ENCODE data around the gene CDH3. TPM values are rescaled to one million over a fixed set of nuclear protein-coding genes. Genes with fewer than 3 reads are reported as not detected.

The CDH3 gene
- total RNA-seq, 6 donors from 2014 or later, result 3.6 to 12.3 (median 9.9) TPM

DNA sequence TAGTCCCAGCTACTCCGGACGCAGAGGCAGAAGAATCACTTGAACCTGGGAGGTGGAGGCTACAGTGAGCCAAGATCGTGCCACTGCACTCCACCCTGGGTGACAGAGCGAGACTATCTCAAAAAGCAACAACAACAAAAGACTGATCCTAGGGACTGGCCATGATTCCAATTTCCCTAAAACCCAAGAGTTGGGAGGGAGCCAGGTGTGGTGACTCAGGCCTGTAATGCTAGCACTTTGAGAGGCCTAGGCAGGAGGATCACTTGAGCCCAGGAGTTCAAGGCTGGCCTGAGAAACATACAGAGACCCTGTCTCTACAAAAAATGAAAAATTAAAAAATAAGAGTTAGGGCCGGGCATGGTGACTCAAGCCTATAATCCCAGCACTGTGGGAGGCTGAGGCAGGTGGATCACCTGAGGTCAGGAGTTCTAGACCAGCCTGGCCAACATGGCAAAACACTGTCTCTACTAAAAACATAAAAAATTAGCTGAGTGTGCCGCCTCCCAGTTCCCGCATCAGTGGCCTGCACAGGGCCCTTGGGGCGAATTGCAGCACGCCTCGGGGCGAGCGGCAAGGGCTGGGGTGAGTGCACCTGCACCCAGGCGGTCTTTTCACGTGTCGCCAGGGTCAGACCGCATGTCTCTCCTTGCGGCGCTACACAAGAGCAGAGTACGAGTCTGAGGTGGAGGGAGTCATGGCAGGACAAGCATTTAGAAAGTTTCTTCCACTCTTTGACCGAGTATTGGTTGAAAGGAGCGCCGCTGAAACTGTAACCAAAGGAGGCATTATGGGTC lies 40.8 kb downstream of the CDH3 start:
- Histone ChIP-seq H3K36me3 (no peaks in the 10 kb centered on the region), H3K27ac (no peak overlapping the region), H3K4me3 (no peak overlapping the region), H3K27me3 (no peaks in the 10 kb centered on the region), H3K9me3 (no peaks in the 10 kb centered on the region), H3K4me1 (no peaks in the 10 kb centered on the region)
- DNase-seq, result no peak
- TF ChIP-seq POLR2AphosphoS5 (IDR thresholded peaks at IDR 0.05) (no peak), POLR2A (IDR thresholded peaks at IDR 0.05) (no peak), EP300 (IDR thresholded peaks at IDR 0.05) (no peak)
- TF ChIP-seq, protein P1, sequence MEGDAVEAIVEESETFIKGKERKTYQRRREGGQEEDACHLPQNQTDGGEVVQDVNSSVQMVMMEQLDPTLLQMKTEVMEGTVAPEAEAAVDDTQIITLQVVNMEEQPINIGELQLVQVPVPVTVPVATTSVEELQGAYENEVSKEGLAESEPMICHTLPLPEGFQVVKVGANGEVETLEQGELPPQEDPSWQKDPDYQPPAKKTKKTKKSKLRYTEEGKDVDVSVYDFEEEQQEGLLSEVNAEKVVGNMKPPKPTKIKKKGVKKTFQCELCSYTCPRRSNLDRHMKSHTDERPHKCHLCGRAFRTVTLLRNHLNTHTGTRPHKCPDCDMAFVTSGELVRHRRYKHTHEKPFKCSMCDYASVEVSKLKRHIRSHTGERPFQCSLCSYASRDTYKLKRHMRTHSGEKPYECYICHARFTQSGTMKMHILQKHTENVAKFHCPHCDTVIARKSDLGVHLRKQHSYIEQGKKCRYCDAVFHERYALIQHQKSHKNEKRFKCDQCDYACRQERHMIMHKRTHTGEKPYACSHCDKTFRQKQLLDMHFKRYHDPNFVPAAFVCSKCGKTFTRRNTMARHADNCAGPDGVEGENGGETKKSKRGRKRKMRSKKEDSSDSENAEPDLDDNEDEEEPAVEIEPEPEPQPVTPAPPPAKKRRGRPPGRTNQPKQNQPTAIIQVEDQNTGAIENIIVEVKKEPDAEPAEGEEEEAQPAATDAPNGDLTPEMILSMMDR (IDR thresholded peaks at IDR 0.05), result no peak
- WGBS, 2 donors, result 88 to 91% methylated on average over 22 of the region's 22 CpGs
- ATAC-seq (ENCODE audit: low FRiP score in 2 of 2), result no peak

DNA sequence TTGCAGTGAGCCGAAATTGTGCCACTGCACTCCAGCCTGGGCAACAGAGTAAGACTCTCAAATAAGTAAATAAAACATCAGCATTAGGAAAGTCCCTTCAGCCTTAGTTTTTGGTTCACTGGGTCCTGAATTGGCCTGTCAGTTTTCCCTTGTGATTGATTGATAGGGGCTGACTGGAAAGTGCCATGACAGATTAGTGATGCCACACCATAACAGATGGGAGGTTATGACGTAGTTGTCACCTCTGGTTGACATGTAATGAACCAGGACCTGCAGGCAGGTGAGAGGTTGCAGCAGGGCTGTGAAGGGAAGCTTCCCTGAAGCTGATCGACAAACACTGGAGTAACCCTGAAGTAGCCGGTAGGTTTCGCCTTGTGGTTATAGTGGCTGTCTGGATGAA lies 41.8 kb downstream of the CDH3 start:
- 91 to 92% methylated on average over 5 of the region's 5 CpGs for WGBS, 2 donors
- TF ChIP-seq POLR2AphosphoS5 (IDR thresholded peaks at IDR 0.05) (no peak), EP300 (IDR thresholded peaks at IDR 0.05) (no peak), POLR2A (IDR thresholded peaks at IDR 0.05) (no peak)
- TF ChIP-seq, protein P1 (IDR thresholded peaks at IDR 0.05), result no peak

DNA sequence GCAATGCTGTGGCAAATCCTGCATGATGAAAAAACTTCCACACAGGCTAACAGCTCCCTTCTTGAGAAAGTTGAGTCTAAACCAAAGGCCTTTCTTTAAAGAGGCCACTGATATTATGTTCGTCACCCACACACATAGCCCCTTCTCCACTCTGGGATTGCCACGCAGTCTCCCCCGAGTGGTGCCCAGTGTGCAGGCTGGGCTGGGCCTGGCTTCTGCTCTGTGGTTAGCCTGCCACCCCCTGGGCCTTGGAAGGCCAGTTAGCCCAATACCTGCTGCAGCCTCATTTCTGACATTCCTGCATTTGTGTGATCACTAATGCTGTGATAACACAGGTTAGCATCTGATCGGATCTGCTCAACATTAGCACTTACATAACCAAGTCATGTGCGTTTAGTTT lies 44.8 kb downstream of the CDH3 start:
- Histone ChIP-seq H3K36me3 (no peaks in the 10 kb centered on the region), H3K27me3 (no peaks in the 10 kb centered on the region), H3K27ac (no peak overlapping the region), H3K4me1 (no peaks in the 10 kb centered on the region), H3K4me3 (no peak overlapping the region), H3K9me3 (no peaks in the 10 kb centered on the region)
- ATAC-seq (ENCODE audit: low FRiP score in 2 of 2) (no peak), DNase-seq (no peak)
- TF ChIP-seq POLR2A (IDR thresholded peaks at IDR 0.05), result no peak
- TF ChIP-seq EP300 (IDR thresholded peaks at IDR 0.05), result no peak
- TF ChIP-seq POLR2AphosphoS5 (IDR thresholded peaks at IDR 0.05), result no peak
- TF ChIP-seq, protein P1 (IDR thresholded peaks at IDR 0.05), result no peak
- WGBS, 2 donors, result 87 to 100% methylated on average over 5 of the region's 5 CpGs

More for the DNA sequence above, 41.8 kb downstream of the CDH3 start:
- no peak for DNase-seq
- no peaks in the 10 kb centered on the region for H3K4me1 ChIP-seq
- H3K27ac ChIP-seq, result no peak overlapping the region
- no peaks in the 10 kb centered on the region for H3K9me3 ChIP-seq
- no peak overlapping the region for H3K4me3 ChIP-seq
- ATAC-seq (ENCODE audit: low FRiP score in 2 of 2), result no peak
- H3K27me3 ChIP-seq, result no peaks in the 10 kb centered on the region
- no peaks in the 10 kb centered on the region for H3K36me3 ChIP-seq

DNA sequence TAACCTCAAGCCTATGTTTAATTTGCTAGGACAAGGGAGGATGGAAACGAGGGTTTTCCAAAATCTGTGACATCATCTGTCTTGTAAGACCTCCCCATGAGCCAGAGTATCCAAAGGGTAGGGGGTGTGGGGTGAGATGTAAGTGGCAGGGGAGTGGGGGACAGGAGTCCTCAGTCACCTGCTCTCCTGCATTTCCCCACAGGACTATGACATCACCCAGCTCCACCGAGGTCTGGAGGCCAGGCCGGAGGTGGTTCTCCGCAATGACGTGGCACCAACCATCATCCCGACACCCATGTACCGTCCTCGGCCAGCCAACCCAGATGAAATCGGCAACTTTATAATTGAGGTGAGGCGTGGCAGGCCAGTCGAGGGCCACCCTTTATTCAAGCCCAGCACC lies 50.5 kb downstream of the CDH3 start:
- WGBS, 2 donors, result 84 to 94% methylated on average over 11 of the region's 11 CpGs
- Histone ChIP-seq H3K9me3 (no peaks in the 10 kb centered on the region), H3K27me3 (no peaks in the 10 kb centered on the region), H3K4me1 (peaks cover 0 to 5% (median 0%) of the 10 kb centered on the region in 4 donors), H3K36me3 (no peaks in the 10 kb centered on the region), H3K27ac (no peak overlapping the region), H3K4me3 (no peak overlapping the region)
- TF ChIP-seq, protein P1 (IDR thresholded peaks at IDR 0.05), result no peak
- TF ChIP-seq POLR2AphosphoS5 (IDR thresholded peaks at IDR 0.05) (no peak), EP300 (IDR thresholded peaks at IDR 0.05) (no peak), POLR2A (IDR thresholded peaks at IDR 0.05) (no peak)
- ATAC-seq (ENCODE audit: low FRiP score in 2 of 2), result no peak
- no peak for DNase-seq

DNA sequence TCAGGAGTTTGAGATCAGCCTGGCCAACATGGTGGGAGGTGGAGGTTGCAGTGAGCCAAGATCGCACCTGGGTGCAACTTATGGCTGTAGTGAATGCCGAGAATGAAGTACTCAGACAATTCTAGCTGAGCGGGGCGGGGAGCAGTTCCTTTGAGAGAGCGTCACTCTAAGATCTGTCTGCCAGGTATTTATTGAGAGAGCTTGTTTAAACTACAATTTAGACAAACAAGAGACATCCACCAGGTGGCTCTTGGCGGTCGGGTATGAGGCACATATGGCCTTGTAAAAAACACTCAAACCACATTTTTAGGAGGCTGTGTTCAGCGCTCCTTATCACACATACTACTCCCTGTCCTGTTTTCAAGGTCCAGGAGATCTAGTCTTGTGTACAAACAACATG lies 51.4 kb downstream of the CDH3 start:
- ATAC-seq (ENCODE audit: low FRiP score in 2 of 2) (peak in 1 of 2 donors; percentile 21), DNase-seq (no peak)
- Histone ChIP-seq H3K27me3 (no peaks in the 10 kb centered on the region), H3K36me3 (no peaks in the 10 kb centered on the region), H3K4me1 (peaks cover 0 to 5% (median 1%) of the 10 kb centered on the region in 4 donors), H3K27ac (no peak overlapping the region), H3K4me3 (no peak overlapping the region), H3K9me3 (no peaks in the 10 kb centered on the region)
- 79 to 87% methylated on average over 8 of the region's 8 CpGs for WGBS, 2 donors
- TF ChIP-seq POLR2A (IDR thresholded peaks at IDR 0.05), result no peak
- no peak for TF ChIP-seq EP300 (IDR thresholded peaks at IDR 0.05)
- no peak for TF ChIP-seq POLR2AphosphoS5 (IDR thresholded peaks at IDR 0.05)
- TF ChIP-seq, protein P1 (IDR thresholded peaks at IDR 0.05), result no peak
